K562 (cell line): ENCODE data around the gene UNC50. TPM values are rescaled to one million over a fixed set of nuclear protein-coding genes. Genes with fewer than 3 reads are reported as not detected.

ENCODE experiments used
- ATAC-seq: fragments of 200-7000 bp; cut with Tn5 transposase; 3 replicates; pipeline ENCODE4 v1.9.1; 2020; ENCODE audit warnings: moderate library complexity
- BruUV-seq: library from RNA; stranded (reverse); fragments of 400-500 nt; replicated peaks from 2 replicates; lab custom pipeline; 2021; lab: Mats Ljungman, UMichigan
- CTCF ChIA-PET: fragments of 300-600 bp; formaldehyde crosslinking; extraction: SDS; loops from one replicate; lab custom pipeline; 2021; ENCODE audit warnings: low intra/inter-chr PET ratio; lab: Yijun Ruan, JAX
- POLR2A ChIA-PET: fragments of 300-600, 350-650 bp; sonication (Branson Sonifier 250); formaldehyde crosslinking; extraction: SDS; loops from one replicate; lab custom pipeline; 2021; ENCODE audit warnings: antibody characterized with exemption, inconsistent platforms; lab: Yijun Ruan, JAX
- DNase-seq, 4 experiments: peaks; one replicate each; pipeline versions ENCODE4 v3.0.0 to v3.0.0-alpha.2; 2011 to 2018; ENCODE audit warnings: low spot score in 3 of 4, mixed read lengths in 3 of 4; ENCODE audit errors: extremely low read depth in 1 of 4
- FAIRE-seq: peaks from 2 replicates; lab custom pipeline; 2011; peaks lifted over from hg19 to GRCh38; lab: Jason Lieb, UNC
- H2AFZ ChIP-seq: 2 replicates; pipeline ENCODE4 v1.6.0; 2011; ENCODE audit warnings: low read depth, low read length, control low read depth, inconsistent platforms
- H3K27ac ChIP-seq: fragments of 200-600 bp; 3 replicates; pipeline ENCODE4 v1.8.0; 2011; ENCODE audit warnings: low read depth, mild to moderate bottlenecking, control low read depth, inconsistent platforms, low read length, moderate library complexity, mixed read lengths; ENCODE audit errors: extremely low read depth
- H3K27me3 ChIP-seq, 2 experiments: fragments of 300-600 bp in 1 of 2; 2 replicates in 1 of 2; 3 replicates in 1 of 2; pipeline versions ENCODE4 v1.6.0 to v1.8.0; 2011; ENCODE audit warnings: inconsistent platforms in 2 of 2, low read length in 2 of 2, mild to moderate bottlenecking in 1 of 2, mixed read lengths in 1 of 2, moderate library complexity in 1 of 2; ENCODE audit not compliant: control insufficient read depth in 2 of 2, insufficient read depth in 2 of 2
- H3K36me3 ChIP-seq: fragments of 300-600 bp; 3 replicates; pipeline ENCODE4 v1.8.0; 2011; ENCODE audit warnings: mild to moderate bottlenecking, low read length, inconsistent platforms; ENCODE audit not compliant: control insufficient read depth, insufficient read depth
- H3K4me1 ChIP-seq, 2 experiments: fragments of 200-600 bp in 1 of 2; replicated peaks in 1 of 2; 2 replicates in 1 of 2; 3 replicates in 1 of 2; pipeline versions ENCODE4 v1.5.1 to v1.8.0; 2011; ENCODE audit warnings: inconsistent platforms in 2 of 2, low read length in 2 of 2, mild to moderate bottlenecking in 1 of 2, mixed read lengths in 1 of 2, moderate library complexity in 1 of 2; ENCODE audit not compliant: control insufficient read depth in 2 of 2, insufficient read depth in 2 of 2
- H3K4me2 ChIP-seq: 2 replicates; pipeline ENCODE4 v1.6.1; 2011; ENCODE audit warnings: low read length, control low read depth, inconsistent platforms, mixed read lengths; ENCODE audit not compliant: insufficient read depth
- H3K4me3 ChIP-seq: fragments of 200-600 bp; sonication (generic), shearing (Covaris generic); 2 replicates; pipeline ENCODE4 v1.5.1; 2016; ENCODE audit warnings: control low read depth, inconsistent platforms
- H3K79me2 ChIP-seq: fragments of 200-600 bp; 3 replicates; pipeline ENCODE4 v1.8.0; 2011; ENCODE audit warnings: low read length, inconsistent platforms; ENCODE audit not compliant: control insufficient read depth, insufficient read depth
- H3K9ac ChIP-seq, 2 experiments: 2 replicates each; pipeline versions ENCODE4 v1.6.0 to v1.6.1; 2011; ENCODE audit warnings: low read depth in 2 of 2, low read length in 2 of 2, control low read depth in 1 of 2, inconsistent platforms in 1 of 2, mild to moderate bottlenecking in 1 of 2, mixed read lengths in 1 of 2; ENCODE audit not compliant: insufficient read depth in 1 of 2
- H3K9me1 ChIP-seq: one replicate; pipeline ENCODE4 v1.6.0; 2011; ENCODE audit warnings: inconsistent platforms, mild to moderate bottlenecking, low read length, moderate library complexity; ENCODE audit not compliant: control insufficient read depth, insufficient read depth
- H3K9me3 ChIP-seq: replicated peaks from 2 replicates; pipeline ENCODE4 v1.5.1; 2011; ENCODE audit warnings: low read depth, low read length, inconsistent platforms; ENCODE audit not compliant: control insufficient read depth, insufficient read depth
- H4K20me1 ChIP-seq: replicated peaks from 2 replicates; pipeline ENCODE4 v1.6.1; 2011; ENCODE audit warnings: low read length, inconsistent platforms, mixed read lengths; ENCODE audit not compliant: control insufficient read depth, insufficient read depth
- ATF4 ChIP-seq: fragments of 450-650 bp; formaldehyde crosslinking; IDR thresholded peaks from 2 replicates; pipeline ENCODE4 v1.4.0; 2022; ENCODE audit warnings: mild to moderate bottlenecking, moderate library complexity
- CBX2 ChIP-seq: fragments of 200-600 bp; sonication (generic); IDR thresholded peaks from one replicate; pipeline ENCODE4 v1.6.1; 2012; ENCODE audit warnings: mild to moderate bottlenecking, low read length, inconsistent platforms; ENCODE audit not compliant: insufficient read depth, poor library complexity, severe bottlenecking
- CSDE1 ChIP-seq, 2 experiments: fragments of 450-650 bp; IDR thresholded peaks; 2 replicates each; pipeline ENCODE4 v1.6.1; 2016; ENCODE audit warnings: mild to moderate bottlenecking in 1 of 2
- ELF1 ChIP-seq: fragments of 200-800 bp; sonication (Bioruptor generic); IDR thresholded peaks from 2 replicates; pipeline ENCODE4 v1.6.1; 2016; ENCODE audit warnings: missing genetic modification characterization, missing compliant biosample characterization
- ETV6 ChIP-seq, 3 experiments: fragments of 150-350 bp in 1 of 3; sonication (generic) in 1 of 3; formaldehyde crosslinking in 1 of 3; IDR thresholded peaks; 2 replicates each; pipeline versions ENCODE4 v1.6.1 to v1.8.0; 2014 to 2022; ENCODE audit warnings: borderline replicate concordance in 2 of 3, low read depth in 2 of 3, antibody characterized with exemption in 1 of 3, low read length in 1 of 3, mild to moderate bottlenecking in 1 of 3, missing genetic modification reagents in 1 of 3
- EZH2 ChIP-seq: IDR thresholded peaks from 2 replicates; pipeline ENCODE4 v1.6.1; 2012; ENCODE audit warnings: low read depth, mild to moderate bottlenecking, inconsistent platforms, low read length, borderline replicate concordance
- FOXA1 ChIP-seq: fragments of 450-650 bp; IDR thresholded peaks from 2 replicates; pipeline ENCODE4 v1.6.1; 2016; ENCODE audit warnings: mild to moderate bottlenecking, borderline replicate concordance
- HIVEP1 ChIP-seq: fragments of 250-450 bp; sonication (Bioruptor Pico); IDR thresholded peaks from 2 replicates; pipeline ENCODE4 v1.4.0; 2020; ENCODE audit warnings: mild to moderate bottlenecking
- MAFF ChIP-seq: IDR thresholded peaks from 2 replicates; pipeline ENCODE4 v1.6.1; 2012; ENCODE audit warnings: low read length, improper control_type of control experiment
- MAX ChIP-seq: sonication (generic); formaldehyde crosslinking; IDR thresholded peaks from 2 replicates; pipeline ENCODE4 v1.9.0; 2022; ENCODE audit warnings: mild to moderate bottlenecking, missing genetic modification reagents
- PURB ChIP-seq: sonication (generic); formaldehyde crosslinking; IDR thresholded peaks from 2 replicates; pipeline ENCODE4 v1.9.0; 2021; ENCODE audit warnings: low read depth, mild to moderate bottlenecking, missing genetic modification reagents
- USF1 ChIP-seq: sonication (generic); formaldehyde crosslinking; IDR thresholded peaks from 2 replicates; pipeline ENCODE4 v1.9.0; 2022; ENCODE audit warnings: mild to moderate bottlenecking, missing genetic modification reagents
- USF2 ChIP-seq: sonication (generic); formaldehyde crosslinking; IDR thresholded peaks from 2 replicates; pipeline ENCODE4 v1.5.0; 2020; ENCODE audit warnings: missing genetic modification reagents
- ZNF143 ChIP-seq: sonication (generic); formaldehyde crosslinking; IDR thresholded peaks from 2 replicates; pipeline ENCODE4 v1.9.0; 2022; ENCODE audit warnings: mild to moderate bottlenecking, missing genetic modification reagents
- ZNF518B ChIP-seq: fragments of 250-450 bp; sonication (Bioruptor Pico); IDR thresholded peaks from 2 replicates; pipeline ENCODE4 v1.5.0; 2021; ENCODE audit warnings: mild to moderate bottlenecking, moderate library complexity
- ZNF717 ChIP-seq: fragments of 250-450 bp; sonication (Bioruptor Pico); IDR thresholded peaks from 2 replicates; pipeline ENCODE4 v1.5.0; 2021
- WGBS: fragments of 100-300 bp; shearing (Covaris generic); methylation state at CpG from one replicate; pipeline ENCODE4 v1.1.6; 2016; ENCODE audit warnings: low coverage, mixed read lengths; ENCODE audit not compliant: insufficient coverage; ENCODE audit errors: missing lambda C conversion rate; 5-methylcytosine and 5-hydroxymethylcytosine counted together
- in situ Hi-C: fragments of 300-500 bp; cut with MboI; formaldehyde crosslinking; loops from 4 replicates; pipeline ENCODE4 v1.15.0; 2018; ENCODE audit warnings: inconsistent platforms, mixed read lengths
- intact Hi-C: fragments of 100-400 bp; cut with micrococcal nuclease; formaldehyde crosslinking; loops from 2 replicates; pipeline ENCODE4 v1.14.2; 2022
- polyA plus RNA-seq, 8 experiments: library from polyadenylated mRNA; depleted of rRNA in 4 of 8; stranded (reverse) in 5 of 8; unstranded in 3 of 8; fragments of >200 nt; fragmentation: Nextera tagmentation in 2 of 8; fragmentation: Illumina TruSeq in 1 of 8; extraction: Ambion mirVana in 2 of 8; extraction: Trizol in 1 of 8; gene quantifications; 2 replicates each; pipeline versions ENCODE4 v1.2.1 to v1.2.3, GENCODE V29; 2011 to 2014; ENCODE audit warnings: inconsistent platforms in 1 of 8, missing spikeins in 1 of 8
- total RNA-seq, 7 experiments: library from RNA; depleted of rRNA in 6 of 7; stranded (reverse); fragments of >200 nt in 6 of 7; fragmentation: Illumina TruSeq in 2 of 7; extraction: Trizol in 2 of 7; gene quantifications; 2 replicates each; pipeline versions ENCODE4 v1.2.1 to v1.2.3, GENCODE V29; 2011 to 2021; ENCODE audit warnings: low replicate concordance in 1 of 7
- TF ChIP-seq, protein P1 (sequence below): fragments of 250-450 bp; sonication (Bioruptor Pico); IDR thresholded peaks from 2 replicates; pipeline ENCODE4 v1.8.0; 2021; ENCODE audit warnings: moderate library complexity, mild to moderate bottlenecking, inconsistent platforms

The UNC50 gene
- total and polyA plus RNA-seq, 9 of the 15 experiments (the other 6 are each of a cell fraction or from before 2014, with no cell fraction given) = 30.0 to 52.9 (median 35.9) TPM

- no peak overlapping the region for H3K9ac ChIP-seq
- H3K4me2 ChIP-seq = no peak overlapping the region
- H3K79me2 ChIP-seq = no peaks in the 10 kb centered on the region
- CTCF ChIA-PET = no interaction called here
- no peak for ATAC-seq
- H3K9me3 ChIP-seq = no peaks in the 10 kb centered on the region
- 87% methylated on average over 19 of the region's 19 CpGs for whole genome bisulfite sequencing
- intact Hi-C loops (no loop called here), in situ Hi-C loops (no loop called here)
- no peak overlapping the region for H3K4me3 ChIP-seq
- POLR2A ChIA-PET = no interaction called here
- no peak overlapping the region for H3K27ac ChIP-seq
- no peaks in the 10 kb centered on the region; the same call in 1 of the 2 replicates for H4K20me1 ChIP-seq
- FAIRE-seq = no peak
- no peaks in the 10 kb centered on the region for H3K9me1 ChIP-seq
- no peak for DNase-seq
- no peaks in the 10 kb centered on the region for H3K27me3 ChIP-seq
- no peak overlapping the region for H2AFZ ChIP-seq
- H3K4me1 ChIP-seq = peaks cover 4 to 6% of the 10 kb centered on the region in 2 experiments
- no TSS peak for BruUV-seq
- H3K36me3 ChIP-seq = peaks cover 37% of the 10 kb centered on the region; the same call in 2 of the 3 replicates
- TF ChIP-seq, protein P1, sequence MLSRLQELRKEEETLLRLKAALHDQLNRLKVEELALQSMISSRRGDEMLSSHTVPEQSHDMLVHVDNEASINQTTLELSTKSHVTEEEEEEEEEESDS (CRISPR knock-in tag) = no peak
- TF ChIP-seq ATF4 (CRISPR knock-in tag) = no peak
- TF ChIP-seq FOXA1 = no peak
- no peak for TF ChIP-seq CBX2
- TF ChIP-seq HIVEP1 (CRISPR knock-in tag) = no peak
- TF ChIP-seq ZNF143 = no peak
- no peak for TF ChIP-seq CSDE1 (IDR thresholded peaks at IDR 0.05)
- no peak for TF ChIP-seq MAFF
- no peak for TF ChIP-seq ETV6 (IDR thresholded peaks at IDR 0.05; ENCODE audit: borderline replicate concordance in 1 of 2, low read depth in 2 of 2, low read length in 1 of 2)
- TF ChIP-seq ETV6 (CRISPR knock-in tag; IDR thresholded peaks at IDR 0.05; ENCODE audit: borderline replicate concordance) = no peak
- no peak for TF ChIP-seq ZNF717
- no peak for TF ChIP-seq USF1 (CRISPR knock-in tag)
- no peak for TF ChIP-seq EZH2
- no peak for TF ChIP-seq ELF1
- TF ChIP-seq MAX (CRISPR knock-in tag) = no peak
- TF ChIP-seq ZNF518B = no peak
- TF ChIP-seq PURB (CRISPR knock-in tag) = no peak
- TF ChIP-seq USF2 (CRISPR knock-in tag) = no peak
Observed at GRCh38 chr2:98565941-98566340, 42.4 kb upstream of the UNC50 start.
